HEK293 (cell line): ENCODE data around the gene UQCRQ.
A peak's percentile ranks its signal among the peaks of the same experiment; 100 is the strongest.

Source experiments
- BCL6B ChIP-seq: fragments of 450-650 bp; formaldehyde crosslinking; IDR thresholded peaks from 2 replicates; pipeline ENCODE4 v1.5.1; 2017; ENCODE audit warnings: missing biosample characterization, missing genetic modification characterization
- PRDM2 ChIP-seq: fragments of 450-650 bp; formaldehyde crosslinking; IDR thresholded peaks from 2 replicates; pipeline ENCODE4 v1.5.1; 2016; ENCODE audit warnings: missing biosample characterization, missing genetic modification characterization, borderline replicate concordance
- SALL2 ChIP-seq: fragments of 450-650 bp; formaldehyde crosslinking; IDR thresholded peaks from 2 replicates; pipeline ENCODE4 v1.5.0; 2017; ENCODE audit warnings: missing biosample characterization, mild to moderate bottlenecking, missing genetic modification characterization, borderline replicate concordance
- SP2 ChIP-seq: fragments of 450-650 bp; formaldehyde crosslinking; IDR thresholded peaks from 2 replicates; pipeline ENCODE4 v1.5.1; 2016; ENCODE audit warnings: missing biosample characterization, missing genetic modification characterization
- ZBTB26 ChIP-seq: fragments of 450-650 bp; formaldehyde crosslinking; optimal IDR thresholded peaks from 2 replicates; pipeline ENCODE3; 2016; ENCODE audit warnings: missing biosample characterization, mild to moderate bottlenecking, missing genetic modification characterization
- ZFHX2 ChIP-seq: fragments of 450-650 bp; formaldehyde crosslinking; conservative IDR thresholded peaks from 2 replicates; pipeline ENCODE4 v1.5.1; 2016; ENCODE audit warnings: missing biosample characterization, missing genetic modification characterization
- ZNF324 ChIP-seq: fragments of 450-650 bp; formaldehyde crosslinking; IDR thresholded peaks from 2 replicates; pipeline ENCODE4 v1.5.1; 2016; ENCODE audit warnings: missing biosample characterization, missing genetic modification characterization
- ZNF514 ChIP-seq: fragments of 450-650 bp; formaldehyde crosslinking; IDR thresholded peaks from 2 replicates; pipeline ENCODE4 v1.5.1; 2016; ENCODE audit warnings: missing biosample characterization, missing genetic modification characterization
- ZNF600 ChIP-seq: fragments of 450-650 bp; formaldehyde crosslinking; IDR thresholded peaks from 2 replicates; pipeline ENCODE4 v1.5.1; 2016; ENCODE audit warnings: missing biosample characterization, missing genetic modification characterization
- ZNF610 ChIP-seq: fragments of 450-650 bp; formaldehyde crosslinking; IDR thresholded peaks from 2 replicates; pipeline ENCODE4 v1.5.1; 2016; ENCODE audit warnings: missing biosample characterization, missing genetic modification characterization, borderline replicate concordance
- ZNF626 ChIP-seq: fragments of 450-650 bp; sonication (Bioruptor Pico); formaldehyde crosslinking; IDR thresholded peaks from 2 replicates; pipeline ENCODE4 v1.5.1; 2018; ENCODE audit warnings: missing biosample characterization, missing genetic modification characterization, inconsistent platforms
- ZNF629 ChIP-seq: fragments of 450-650 bp; formaldehyde crosslinking; IDR thresholded peaks from 2 replicates; pipeline ENCODE4 v1.5.1; 2017; ENCODE audit warnings: missing biosample characterization, missing genetic modification characterization
- ZNF654 ChIP-seq: fragments of 450-650 bp; formaldehyde crosslinking; IDR thresholded peaks from 2 replicates; pipeline ENCODE4 v1.5.1; 2016; ENCODE audit warnings: low read depth, missing biosample characterization, missing genetic modification characterization
- ZNF658 ChIP-seq: fragments of 450-650 bp; formaldehyde crosslinking; IDR thresholded peaks from 2 replicates; pipeline ENCODE4; 2016; ENCODE audit warnings: missing biosample characterization, missing genetic modification characterization
- ZNF664 ChIP-seq: fragments of 450-650 bp; formaldehyde crosslinking; IDR thresholded peaks from 2 replicates; pipeline ENCODE4 v1.5.1; 2016; ENCODE audit warnings: missing biosample characterization, missing genetic modification characterization
- ZNF677 ChIP-seq: fragments of 450-650 bp; IDR thresholded peaks from 2 replicates; pipeline ENCODE4 v1.5.0; 2018; ENCODE audit warnings: missing biosample characterization, mild to moderate bottlenecking, missing genetic modification characterization, moderate library complexity
- ZNF701 ChIP-seq: fragments of 450-650 bp; formaldehyde crosslinking; IDR thresholded peaks from 2 replicates; pipeline ENCODE4 v1.5.1; 2016; ENCODE audit warnings: missing biosample characterization, missing genetic modification characterization
- TF ChIP-seq, protein P1 (sequence below): fragments of 450-650 bp; formaldehyde crosslinking; IDR thresholded peaks from 2 replicates; pipeline ENCODE4 v1.5.1; 2016; ENCODE audit warnings: missing biosample characterization, missing genetic modification characterization, low read depth
- TF ChIP-seq, protein P2 (sequence below): fragments of 450-650 bp; formaldehyde crosslinking; IDR thresholded peaks from 2 replicates; pipeline ENCODE4 v1.5.1; 2017; ENCODE audit warnings: missing biosample characterization, missing genetic modification characterization
- TF ChIP-seq, protein P3 (sequence below): fragments of 450-650 bp; formaldehyde crosslinking; IDR thresholded peaks from 2 replicates; pipeline ENCODE4 v1.5.1; 2016; ENCODE audit warnings: missing biosample characterization, missing genetic modification characterization
- TF ChIP-seq, protein P4 (sequence below): fragments of 450-650 bp; formaldehyde crosslinking; IDR thresholded peaks from 2 replicates; pipeline ENCODE4 v1.5.1; 2016; ENCODE audit warnings: missing biosample characterization, missing genetic modification characterization

Gene UQCRQ

GRCh38 chr5:132830436-132831094 lies 35.9 kb upstream of the UQCRQ start, which contains the start of gene SHROOM1 (continued):
- TF ChIP-seq SALL2 (tag by site-specific recombination) (no peak), ZNF664 (tag by site-specific recombination) (no peak), ZNF677 (no peak), ZNF658 (tag by site-specific recombination) (no peak), ZNF654 (no peak), ZNF701 (tag by site-specific recombination) (no peak), SP2 (tag by site-specific recombination) (peak; percentile 81), ZFHX2 (peak; percentile 91), ZNF610 (tag by site-specific recombination) (no peak), ZNF600 (no peak), ZNF629 (peak; percentile 21; the same call in 1 of the 2 replicates), ZNF626 (tag by site-specific recombination) (no peak), ZNF514 (tag by site-specific recombination) (no peak), ZNF324 (tag by site-specific recombination) (no peak), BCL6B (tag by site-specific recombination) (no peak), ZBTB26 (tag by site-specific recombination) (peak; percentile 71), PRDM2 (no peak)
- TF ChIP-seq, protein P1, sequence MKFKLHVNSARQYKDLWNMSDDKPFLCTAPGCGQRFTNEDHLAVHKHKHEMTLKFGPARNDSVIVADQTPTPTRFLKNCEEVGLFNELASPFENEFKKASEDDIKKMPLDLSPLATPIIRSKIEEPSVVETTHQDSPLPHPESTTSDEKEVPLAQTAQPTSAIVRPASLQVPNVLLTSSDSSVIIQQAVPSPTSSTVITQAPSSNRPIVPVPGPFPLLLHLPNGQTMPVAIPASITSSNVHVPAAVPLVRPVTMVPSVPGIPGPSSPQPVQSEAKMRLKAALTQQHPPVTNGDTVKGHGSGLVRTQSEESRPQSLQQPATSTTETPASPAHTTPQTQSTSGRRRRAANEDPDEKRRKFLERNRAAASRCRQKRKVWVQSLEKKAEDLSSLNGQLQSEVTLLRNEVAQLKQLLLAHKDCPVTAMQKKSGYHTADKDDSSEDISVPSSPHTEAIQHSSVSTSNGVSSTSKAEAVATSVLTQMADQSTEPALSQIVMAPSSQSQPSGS (tag by site-specific recombination) = no peak
- TF ChIP-seq, protein P2, sequence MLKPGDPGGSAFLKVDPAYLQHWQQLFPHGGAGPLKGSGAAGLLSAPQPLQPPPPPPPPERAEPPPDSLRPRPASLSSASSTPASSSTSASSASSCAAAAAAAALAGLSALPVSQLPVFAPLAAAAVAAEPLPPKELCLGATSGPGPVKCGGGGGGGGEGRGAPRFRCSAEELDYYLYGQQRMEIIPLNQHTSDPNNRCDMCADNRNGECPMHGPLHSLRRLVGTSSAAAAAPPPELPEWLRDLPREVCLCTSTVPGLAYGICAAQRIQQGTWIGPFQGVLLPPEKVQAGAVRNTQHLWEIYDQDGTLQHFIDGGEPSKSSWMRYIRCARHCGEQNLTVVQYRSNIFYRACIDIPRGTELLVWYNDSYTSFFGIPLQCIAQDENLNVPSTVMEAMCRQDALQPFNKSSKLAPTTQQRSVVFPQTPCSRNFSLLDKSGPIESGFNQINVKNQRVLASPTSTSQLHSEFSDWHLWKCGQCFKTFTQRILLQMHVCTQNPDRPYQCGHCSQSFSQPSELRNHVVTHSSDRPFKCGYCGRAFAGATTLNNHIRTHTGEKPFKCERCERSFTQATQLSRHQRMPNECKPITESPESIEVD (tag by site-specific recombination) = no peak
- TF ChIP-seq, protein P3, sequence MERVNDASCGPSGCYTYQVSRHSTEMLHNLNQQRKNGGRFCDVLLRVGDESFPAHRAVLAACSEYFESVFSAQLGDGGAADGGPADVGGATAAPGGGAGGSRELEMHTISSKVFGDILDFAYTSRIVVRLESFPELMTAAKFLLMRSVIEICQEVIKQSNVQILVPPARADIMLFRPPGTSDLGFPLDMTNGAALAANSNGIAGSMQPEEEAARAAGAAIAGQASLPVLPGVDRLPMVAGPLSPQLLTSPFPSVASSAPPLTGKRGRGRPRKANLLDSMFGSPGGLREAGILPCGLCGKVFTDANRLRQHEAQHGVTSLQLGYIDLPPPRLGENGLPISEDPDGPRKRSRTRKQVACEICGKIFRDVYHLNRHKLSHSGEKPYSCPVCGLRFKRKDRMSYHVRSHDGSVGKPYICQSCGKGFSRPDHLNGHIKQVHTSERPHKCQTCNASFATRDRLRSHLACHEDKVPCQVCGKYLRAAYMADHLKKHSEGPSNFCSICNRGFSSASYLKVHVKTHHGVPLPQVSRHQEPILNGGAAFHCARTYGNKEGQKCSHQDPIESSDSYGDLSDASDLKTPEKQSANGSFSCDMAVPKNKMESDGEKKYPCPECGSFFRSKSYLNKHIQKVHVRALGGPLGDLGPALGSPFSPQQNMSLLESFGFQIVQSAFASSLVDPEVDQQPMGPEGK (tag by site-specific recombination) = 0 out of 2 replicates have a peak, but pooled peaks have one; percentile 45
- TF ChIP-seq, protein P4, sequence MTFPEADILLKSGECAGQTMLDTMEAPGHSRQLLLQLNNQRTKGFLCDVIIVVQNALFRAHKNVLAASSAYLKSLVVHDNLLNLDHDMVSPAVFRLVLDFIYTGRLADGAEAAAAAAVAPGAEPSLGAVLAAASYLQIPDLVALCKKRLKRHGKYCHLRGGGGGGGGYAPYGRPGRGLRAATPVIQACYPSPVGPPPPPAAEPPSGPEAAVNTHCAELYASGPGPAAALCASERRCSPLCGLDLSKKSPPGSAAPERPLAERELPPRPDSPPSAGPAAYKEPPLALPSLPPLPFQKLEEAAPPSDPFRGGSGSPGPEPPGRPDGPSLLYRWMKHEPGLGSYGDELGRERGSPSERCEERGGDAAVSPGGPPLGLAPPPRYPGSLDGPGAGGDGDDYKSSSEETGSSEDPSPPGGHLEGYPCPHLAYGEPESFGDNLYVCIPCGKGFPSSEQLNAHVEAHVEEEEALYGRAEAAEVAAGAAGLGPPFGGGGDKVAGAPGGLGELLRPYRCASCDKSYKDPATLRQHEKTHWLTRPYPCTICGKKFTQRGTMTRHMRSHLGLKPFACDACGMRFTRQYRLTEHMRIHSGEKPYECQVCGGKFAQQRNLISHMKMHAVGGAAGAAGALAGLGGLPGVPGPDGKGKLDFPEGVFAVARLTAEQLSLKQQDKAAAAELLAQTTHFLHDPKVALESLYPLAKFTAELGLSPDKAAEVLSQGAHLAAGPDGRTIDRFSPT (tag by site-specific recombination) = no peak
